ENCODE results near the gene ACOT13.
A peak's percentile ranks its signal among the peaks of the same experiment; 100 is the strongest.
"Not testable (repeated sequence)": the region's sequence is repeated elsewhere in the genome, so short reads cannot be mapped to it uniquely, and the experiment has no call there.

Gene ACOT13

DNA sequence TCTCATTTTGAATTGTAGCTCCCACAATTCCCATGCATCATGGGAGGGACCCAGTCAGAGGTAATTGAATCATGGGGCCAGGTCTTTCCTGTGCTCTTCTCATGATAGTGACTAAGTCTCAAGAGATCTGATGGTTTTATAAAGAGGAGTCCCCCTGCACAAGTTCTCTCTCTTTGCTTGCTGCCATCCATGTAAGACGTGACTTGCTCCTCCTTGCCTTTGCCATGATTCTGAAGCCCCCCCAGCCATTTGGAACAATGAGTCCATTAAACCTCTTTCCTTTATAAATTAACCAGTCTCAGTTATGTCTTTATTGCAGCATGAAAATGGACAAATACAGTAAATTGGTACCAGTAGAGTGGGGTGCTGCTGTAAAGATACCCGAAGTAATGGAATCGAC is 63.8 kb downstream of the ACOT13 start:
- DNase-seq (ENCODE audit: low read depth in 2 of 2), result not testable (repeated sequence)

- DNase-seq (ENCODE audit: low read depth in 2 of 2), result not testable (repeated sequence)
Measured at GRCh38 chr6:24731456-24732134, 64.7 kb downstream of the ACOT13 start.

DNA sequence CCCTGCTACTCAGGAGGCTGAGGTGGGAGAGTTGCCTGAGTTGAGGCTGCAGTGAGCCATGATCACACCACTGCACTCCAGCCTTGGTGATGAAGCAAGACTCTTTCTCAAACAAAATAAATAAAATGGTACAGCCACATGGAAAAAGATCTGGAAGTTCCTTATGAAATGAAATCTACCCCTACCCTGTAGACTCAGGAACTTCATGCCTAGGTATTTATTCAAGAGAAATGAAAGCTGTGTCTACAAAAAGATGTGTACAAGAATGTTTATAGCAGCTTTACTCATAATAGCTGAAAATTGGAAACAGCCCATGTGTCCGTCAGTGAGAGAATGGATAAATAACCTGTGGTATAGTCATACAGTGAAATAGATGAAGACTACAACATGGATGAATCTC is 67.3 kb downstream of the ACOT13 start:
- DNase-seq (ENCODE audit: low read depth in 2 of 2), result no peak

- DNase-seq (ENCODE audit: low read depth in 2 of 2), result not testable (repeated sequence)
Measured at GRCh38 chr6:24734710-24735109, 67.8 kb downstream of the ACOT13 start.

GRCh38 chr6:24738741-24739140 is 71.9 kb downstream of the ACOT13 start:
- DNase-seq (ENCODE audit: low read depth in 2 of 2), result no peak

- DNase-seq (ENCODE audit: low read depth in 2 of 2), result no peak
Measured at GRCh38 chr6:24740861-24741260, 74.0 kb downstream of the ACOT13 start.

DNA sequence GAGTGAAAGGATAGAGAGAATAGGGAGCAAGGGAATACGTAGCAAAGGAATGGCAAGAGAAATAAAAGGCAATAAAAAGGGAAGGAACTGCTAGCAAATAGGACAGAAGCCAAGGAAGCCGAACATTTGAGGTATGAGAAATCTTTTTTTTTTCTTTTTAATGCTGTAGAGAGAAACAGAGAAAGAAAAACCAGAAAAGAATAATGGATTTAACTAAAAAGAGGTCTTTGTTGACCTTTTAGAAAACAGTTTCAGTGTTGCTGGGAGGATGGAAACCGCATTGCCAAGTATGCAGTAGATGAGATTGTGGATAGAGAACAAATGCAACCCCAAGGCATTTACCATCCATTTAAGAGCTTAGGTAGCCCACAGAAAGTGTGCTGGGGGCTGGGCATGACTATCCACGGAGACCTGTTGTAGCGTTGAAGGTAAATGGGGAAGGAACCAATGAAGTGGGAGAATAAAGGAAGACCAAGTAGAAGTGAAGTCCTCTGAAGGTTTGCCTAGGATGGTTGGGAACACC is 75.4 kb downstream of the ACOT13 start:
- DNase-seq (ENCODE audit: low read depth in 2 of 2), result no peak

GRCh38 chr6:24743265-24743943 is 76.5 kb downstream of the ACOT13 start:
- peak in 1 of 2 donors; percentile 26 for DNase-seq (ENCODE audit: low read depth in 2 of 2)

GRCh38 chr6:24743944-24744335 is 77.1 kb downstream of the ACOT13 start:
- no peak for DNase-seq (ENCODE audit: low read depth in 2 of 2)

- DNase-seq (ENCODE audit: low read depth in 2 of 2), result no peak
Measured at GRCh38 chr6:24744911-24745310, 78.0 kb downstream of the ACOT13 start.

DNA sequence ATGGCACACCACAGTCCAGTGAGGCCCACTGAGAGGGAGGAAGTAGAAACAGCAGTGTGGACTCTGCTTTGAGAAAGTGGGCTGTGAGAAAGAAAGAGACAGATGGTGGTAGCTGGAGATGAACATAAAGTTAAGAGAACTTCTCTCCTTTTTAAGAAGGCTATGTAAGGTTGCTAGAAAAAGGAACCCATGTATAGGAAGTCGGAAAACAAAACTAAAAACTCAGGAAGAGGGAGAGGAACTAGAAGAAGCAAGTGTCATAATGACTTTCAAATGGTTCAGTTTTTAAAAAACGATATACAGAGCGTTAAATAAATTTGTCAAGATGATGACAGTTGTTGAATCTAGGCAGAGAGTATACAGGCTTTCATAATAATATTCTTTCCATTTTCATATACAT is 82.4 kb downstream of the ACOT13 start:
- no peak for DNase-seq (ENCODE audit: low read depth in 2 of 2)

DNA sequence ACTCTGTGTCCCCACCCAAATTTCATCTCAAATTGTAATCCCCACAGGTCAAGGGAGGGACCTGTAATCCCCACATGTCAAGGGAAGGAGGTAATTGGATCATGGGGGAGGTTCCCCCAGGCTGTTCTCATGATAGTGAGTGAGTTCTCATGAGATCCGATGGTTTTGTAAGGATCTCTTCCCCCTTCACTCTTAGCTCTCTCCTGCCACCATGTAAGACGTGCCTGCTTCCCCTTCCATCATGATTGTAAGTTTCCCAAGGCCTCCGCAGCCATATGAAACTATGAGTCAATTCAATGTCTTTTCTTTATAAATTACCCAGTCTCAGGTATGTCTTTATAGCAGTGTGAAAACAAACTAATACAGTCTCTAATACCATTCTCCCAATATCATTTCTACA is 84.0 kb downstream of the ACOT13 start:
- not testable (repeated sequence) for DNase-seq (ENCODE audit: low read depth in 2 of 2)

GRCh38 chr6:24752503-24752902 is 85.6 kb downstream of the ACOT13 start:
- DNase-seq (ENCODE audit: low read depth in 2 of 2), result no peak

DNA sequence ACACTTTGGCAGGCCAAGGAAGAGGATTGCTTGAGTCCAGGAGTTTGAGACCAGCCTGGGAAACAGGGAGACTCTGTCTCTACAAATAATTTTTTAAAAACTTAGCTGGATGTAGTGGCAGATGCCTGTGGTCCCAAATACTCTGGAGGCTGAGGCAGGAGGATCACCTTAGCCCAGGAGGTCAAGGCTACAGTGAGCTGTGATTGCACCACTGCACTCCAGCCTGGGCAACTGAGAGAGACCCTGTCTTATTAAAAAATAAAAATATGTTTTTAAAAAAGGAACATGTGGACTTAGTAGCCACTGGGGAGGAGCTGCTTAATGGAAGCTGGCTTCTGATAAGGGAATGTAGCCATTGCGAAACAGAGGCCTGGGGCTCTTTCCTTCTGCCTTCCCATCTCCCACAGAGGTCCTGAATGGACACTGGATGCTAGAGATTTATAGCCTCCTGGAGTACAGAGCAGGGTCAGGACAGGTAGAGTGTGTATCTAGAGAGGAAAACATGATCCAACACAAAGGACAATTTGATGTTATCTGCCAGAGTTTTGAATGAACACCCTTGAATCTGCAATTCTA is 86.1 kb downstream of the ACOT13 start:
- no peak for DNase-seq (ENCODE audit: low read depth in 2 of 2)

DNA sequence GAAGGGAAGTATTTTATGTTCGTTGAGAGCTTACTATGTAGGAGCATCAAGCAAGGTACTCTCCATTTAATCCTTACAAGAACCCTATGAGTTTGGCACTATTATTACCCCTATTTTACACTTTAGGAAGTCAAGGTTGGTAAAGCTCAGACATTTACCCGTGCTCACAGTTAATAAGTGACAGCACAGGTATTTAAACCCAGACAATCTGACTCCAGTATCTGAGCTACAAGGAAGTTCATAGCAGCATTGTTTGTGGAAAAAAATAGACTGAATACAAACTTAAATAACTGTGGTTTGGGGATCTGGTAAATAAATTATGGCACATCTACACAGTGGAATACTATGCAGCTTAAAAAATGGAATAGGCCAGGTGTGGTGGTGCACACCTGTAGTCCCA is 86.7 kb downstream of the ACOT13 start:
- DNase-seq (ENCODE audit: low read depth in 2 of 2), result no peak

- not testable (repeated sequence) for DNase-seq (ENCODE audit: low read depth in 2 of 2)
Measured at GRCh38 chr6:24754378-24754777, 87.5 kb downstream of the ACOT13 start.
